Tibial nerve (tissue), 3 donors: Measurements from ENCODE around the gene SOST.

Experiments
- CTCF ChIP-seq, 5 experiments: fragments of 200-600 bp in 3 of 5; fragments of 450-650 bp in 2 of 5; sonication (generic) in 3 of 5; IDR thresholded peaks; one replicate each; pipeline ENCODE4 v1.5.1; 2016 to 2019; ENCODE audit warnings: antibody characterized with exemption in 5 of 5, mild to moderate bottlenecking in 3 of 5, moderate library complexity in 2 of 5
- POLR2A ChIP-seq, 2 donors: fragments of 450-650 bp; IDR thresholded peaks; one replicate each; pipeline ENCODE4 v1.6.1; 2017; ENCODE audit warnings: antibody characterized with exemption in 2 of 2, mild to moderate bottlenecking in 2 of 2, moderate library complexity in 2 of 2

GRCh38 chr17:43789482-43789881 is 30.9 kb upstream of the SOST start:
- TF ChIP-seq CTCF (IDR thresholded peaks at IDR 0.05): no peak
- TF ChIP-seq POLR2A (IDR thresholded peaks at IDR 0.05): no peak
